NCI-H2196 treated with DMSO at 0.1 percent for 48 hours (cell line): ENCODE data around the gene ENTPD5.
A peak's percentile ranks its signal among the peaks of the same experiment; 100 is the strongest.

ENCODE experiments used
- DNase-seq: peaks from one replicate; lab custom pipeline; 2025; ENCODE audit not compliant: unreplicated experiment; lab: John Stamatoyannopoulos, UW

Gene ENTPD5

GRCh38 chr14:74018586-74019407 lies at the start of gene ENTPD5, which contains the start of gene BBOF1:
TSS of gene ENTPD5 (minus strand) at chr14:74019288. CDS start at chr14:73988102, 31,186 bp downstream.
TSS of gene BBOF1 (plus strand) at chr14:74019349. CDS start at chr14:74019479, 130 bp downstream.
- DNase-seq, result peak; percentile 73

GRCh38 chr14:74065746-74066575 lies 46.9 kb upstream of the ENTPD5 start:
- DNase-seq, result no peak

GRCh38 chr14:74064883-74065282 lies 45.8 kb upstream of the ENTPD5 start:
- DNase-seq, result no peak

- DNase-seq, result no peak
Measured at GRCh38 chr14:74064426-74064825, 45.3 kb upstream of the ENTPD5 start.

- no peak for DNase-seq
Measured at GRCh38 chr14:74062809-74063150, 43.7 kb upstream of the ENTPD5 start.

- no peak for DNase-seq
Measured at GRCh38 chr14:74049876-74050495, 30.9 kb upstream of the ENTPD5 start.

GRCh38 chr14:74048281-74048680 lies 29.2 kb upstream of the ENTPD5 start:
- DNase-seq, result no peak

- no peak for DNase-seq
Measured at GRCh38 chr14:74045522-74045921, 26.4 kb upstream of the ENTPD5 start.

GRCh38 chr14:74042296-74042695 lies 23.2 kb upstream of the ENTPD5 start:
- DNase-seq, result no peak

GRCh38 chr14:74038020-74038859 lies 19.2 kb upstream of the ENTPD5 start:
- no peak for DNase-seq

- DNase-seq, result no peak
Measured at GRCh38 chr14:74035556-74035955, 16.5 kb upstream of the ENTPD5 start.

- DNase-seq, result no peak
Measured at GRCh38 chr14:74034572-74034971, 15.5 kb upstream of the ENTPD5 start.

- no peak for DNase-seq
Measured at GRCh38 chr14:74029136-74029535, 10.0 kb upstream of the ENTPD5 start.

GRCh38 chr14:74022346-74022745 lies 3.3 kb upstream of the ENTPD5 start:
- DNase-seq, result no peak

- no peak for DNase-seq
Measured at GRCh38 chr14:74019408-74020137, 485 bp upstream of the ENTPD5 start.

GRCh38 chr14:74018174-74018585 lies 908 bp downstream of the ENTPD5 start:
- no peak for DNase-seq

GRCh38 chr14:74015963-74016362 lies 3.1 kb downstream of the ENTPD5 start:
- no peak for DNase-seq

- no peak for DNase-seq
Measured at GRCh38 chr14:74015176-74015575, 3.9 kb downstream of the ENTPD5 start.

GRCh38 chr14:74014299-74014698 lies 4.8 kb downstream of the ENTPD5 start:
- no peak for DNase-seq
